Hepatocyte (in vitro differentiated cells): ENCODE data around the gene ALOXE3.

Experiments
- CTCF ChIP-seq: fragments of 200-600 bp; sonication (generic); IDR thresholded peaks from 2 replicates; pipeline ENCODE4 v1.5.1; 2016; ENCODE audit warnings: antibody characterized with exemption, mild to moderate bottlenecking; ENCODE audit not compliant: poor library complexity
- EZH2phosphoT487 ChIP-seq: fragments of 200-600 bp; sonication (generic); IDR thresholded peaks from one replicate; pipeline ENCODE4 v1.6.1; 2018; ENCODE audit warnings: antibody characterized with exemption, mild to moderate bottlenecking, low read depth, moderate library complexity; ENCODE audit not compliant: unreplicated experiment, severe bottlenecking

GRCh38 chr17:8071496-8071895 lies 46.8 kb downstream of the ALOXE3 start:
- TF ChIP-seq CTCF (no peak), EZH2phosphoT487 (no peak)
